GM18526 (cell line): ENCODE results near the gene RAB9A.

Experiments
- POLR2A ChIP-seq: IDR thresholded peaks from 3 replicates; pipeline ENCODE4 v1.6.1; 2011; ENCODE audit not compliant: insufficient read length; ENCODE audit errors: extremely low read depth

The RAB9A gene

DNA sequence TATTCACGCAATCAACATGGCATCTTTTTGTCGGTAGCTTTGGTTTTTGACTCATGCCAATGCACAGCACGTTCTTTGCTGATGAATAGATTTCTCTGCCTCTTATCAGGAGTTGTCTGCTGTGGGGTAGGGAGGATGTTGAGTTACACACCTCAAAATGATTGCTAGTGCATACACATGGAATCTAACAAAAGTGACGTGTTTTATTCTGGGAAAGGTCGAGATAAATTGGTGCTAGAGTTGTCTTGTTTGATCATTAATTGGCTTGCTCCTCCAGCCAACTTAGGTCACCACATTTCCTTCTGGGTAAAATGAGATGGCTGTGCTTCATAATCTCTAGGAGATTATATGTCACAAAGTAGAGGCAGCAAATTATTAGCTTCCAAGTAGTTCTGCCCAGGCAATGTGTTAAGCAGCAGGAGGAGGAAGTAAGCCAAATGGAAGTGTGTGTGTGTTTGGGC is 3.9 kb downstream of the RAB9A start:
- TF ChIP-seq POLR2A: no peak

DNA sequence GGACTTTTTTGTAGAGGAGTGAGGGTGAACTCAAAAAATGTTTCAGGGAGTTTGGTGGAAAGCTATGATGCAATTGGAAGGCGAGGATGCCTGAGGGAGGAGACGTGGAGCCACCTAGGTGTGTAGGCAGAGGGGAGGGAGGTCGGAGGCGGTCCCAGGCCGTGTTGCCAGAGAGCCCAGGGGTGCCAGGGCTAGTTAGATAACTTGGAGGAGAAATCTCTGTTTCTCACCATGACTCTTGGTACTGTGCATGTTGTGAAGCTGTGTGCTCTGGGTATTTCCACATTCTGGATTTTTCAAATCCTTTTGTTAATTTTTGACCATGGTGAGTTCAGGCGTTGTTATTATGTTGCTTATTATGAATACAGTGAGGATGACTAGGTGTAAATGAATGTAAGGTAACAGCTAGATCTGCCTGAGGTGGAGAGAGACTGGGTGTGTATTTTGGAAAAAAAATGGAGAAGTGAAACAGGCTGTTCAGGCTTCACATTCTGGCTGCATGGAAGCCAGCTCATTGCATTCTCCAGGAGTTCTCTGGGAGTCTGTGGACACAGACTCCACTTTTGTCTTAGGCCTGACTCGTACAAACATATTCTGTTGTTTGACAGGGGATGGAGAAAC is 4.5 kb downstream of the RAB9A start:
- TF ChIP-seq POLR2A: peak; percentile 28

- no peak for TF ChIP-seq POLR2A
Measured at GRCh38 chrX:13694359-13694758, 5.4 kb downstream of the RAB9A start.

DNA sequence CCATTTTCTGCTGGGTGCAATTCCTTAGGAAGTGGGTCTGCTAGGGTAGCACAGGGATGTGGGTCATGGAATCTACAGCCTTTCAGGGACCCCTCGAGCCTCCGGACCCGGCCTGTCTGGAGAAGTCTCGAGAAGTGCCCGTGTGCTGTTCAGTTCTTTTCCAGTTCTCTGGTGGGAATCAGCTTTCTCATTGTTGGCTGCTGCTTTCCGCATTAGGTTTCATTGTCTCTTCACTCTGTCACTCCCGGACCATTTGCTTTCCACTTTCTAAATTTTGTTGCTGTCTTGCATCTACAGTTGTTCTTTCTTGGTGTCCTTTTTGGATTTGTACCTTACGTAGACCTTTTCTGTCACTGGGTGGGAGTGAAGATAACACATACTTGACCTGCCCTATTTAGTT is 6.1 kb downstream of the RAB9A start:
- no peak for TF ChIP-seq POLR2A

DNA sequence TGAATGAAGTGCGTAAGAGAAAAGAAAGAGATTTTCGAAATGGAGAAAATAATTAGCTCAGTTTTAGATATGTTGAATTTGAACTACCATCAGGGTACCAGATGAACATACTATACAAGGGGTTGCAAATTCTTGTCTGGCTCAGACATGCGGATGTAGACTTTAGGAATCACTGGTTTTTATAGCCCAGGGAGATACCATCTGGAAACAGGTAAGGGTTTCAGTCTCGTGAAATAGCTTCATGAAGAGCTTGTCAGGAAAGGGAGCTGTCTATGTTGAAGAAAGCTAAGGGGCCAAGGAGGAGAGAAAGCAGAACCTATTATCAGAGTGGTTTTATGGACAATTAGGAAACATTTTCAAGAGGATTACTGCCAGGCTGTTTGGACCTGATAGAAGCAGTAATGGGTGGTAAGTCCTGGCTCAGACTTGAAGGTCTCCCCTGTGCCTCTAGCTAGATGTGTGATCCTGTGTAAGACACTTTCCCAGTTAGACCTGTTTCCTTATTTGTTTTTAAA is 6.7 kb downstream of the RAB9A start:
- no peak for TF ChIP-seq POLR2A

DNA sequence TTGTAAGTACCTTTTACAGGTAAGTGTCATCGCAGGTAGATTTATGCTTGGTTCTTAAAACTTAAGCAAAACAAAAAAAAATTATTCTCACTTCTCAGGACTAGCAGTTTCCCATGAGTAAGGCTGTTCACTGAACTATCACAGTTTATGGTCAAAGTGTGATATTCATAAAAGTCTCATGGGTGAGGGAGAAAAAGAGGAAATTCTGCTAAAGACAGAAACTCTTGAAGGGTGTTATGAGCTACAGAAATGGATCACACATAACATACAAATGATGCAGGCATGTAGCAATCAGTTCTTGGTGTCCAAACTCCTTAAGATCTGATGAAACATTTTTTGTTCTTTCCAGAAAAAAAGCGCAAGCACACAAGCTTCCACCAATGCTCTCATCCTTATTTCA is 8.5 kb downstream of the RAB9A start:
- TF ChIP-seq POLR2A: no peak

DNA sequence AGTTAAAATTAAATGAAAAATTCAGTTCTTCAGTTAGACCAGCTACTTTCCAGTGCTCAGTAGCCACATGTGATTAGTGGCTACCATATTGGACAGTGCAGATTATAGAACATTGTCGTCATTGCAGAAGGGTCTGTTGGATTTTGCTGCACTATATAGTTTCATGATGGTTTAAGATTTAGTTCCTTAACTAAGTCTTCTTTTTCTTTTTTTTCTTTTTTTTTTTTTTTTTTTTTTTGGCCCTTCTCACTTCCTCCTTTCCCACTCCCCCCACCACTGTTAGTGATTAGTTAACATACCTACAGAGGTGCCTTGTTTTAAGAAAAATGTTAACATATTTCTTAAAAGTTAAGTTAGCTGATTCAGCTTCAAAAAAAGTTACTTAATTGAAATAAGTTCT is 9.0 kb downstream of the RAB9A start:
- no peak for TF ChIP-seq POLR2A

GRCh38 chrX:13698432-13698831 is 9.5 kb downstream of the RAB9A start:
- TF ChIP-seq POLR2A: no peak

- TF ChIP-seq POLR2A: no peak
Measured at GRCh38 chrX:13699183-13699826, 10.4 kb downstream of the RAB9A start.

DNA sequence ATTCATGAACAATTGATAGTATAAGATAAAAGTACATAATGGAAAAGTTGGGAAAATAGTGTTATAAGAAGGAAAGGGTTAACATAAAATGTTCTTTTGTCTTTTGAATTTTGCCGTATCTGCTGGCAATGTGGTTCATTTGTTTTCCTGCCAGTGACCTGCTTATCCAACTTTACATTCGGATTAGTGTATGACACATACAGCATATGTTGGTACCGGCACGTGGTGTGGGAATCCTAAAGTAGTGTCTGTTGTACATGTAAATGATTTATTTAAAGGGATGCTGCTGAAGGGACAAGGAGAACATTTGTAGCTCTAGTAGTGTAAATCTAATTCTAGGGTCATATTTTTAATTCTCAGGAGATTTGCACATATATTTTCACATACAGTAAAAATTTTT is 11.5 kb downstream of the RAB9A start:
- TF ChIP-seq POLR2A: no peak

- no peak for TF ChIP-seq POLR2A
Measured at GRCh38 chrX:13702111-13702789, 13.3 kb downstream of the RAB9A start.

GRCh38 chrX:13703135-13703534 is 14.2 kb downstream of the RAB9A start:
- TF ChIP-seq POLR2A: no peak

GRCh38 chrX:13703589-13703988 is 14.7 kb downstream of the RAB9A start:
- TF ChIP-seq POLR2A: no peak

GRCh38 chrX:13711141-13711540 is 22.2 kb downstream of the RAB9A start:
- TF ChIP-seq POLR2A: no peak

DNA sequence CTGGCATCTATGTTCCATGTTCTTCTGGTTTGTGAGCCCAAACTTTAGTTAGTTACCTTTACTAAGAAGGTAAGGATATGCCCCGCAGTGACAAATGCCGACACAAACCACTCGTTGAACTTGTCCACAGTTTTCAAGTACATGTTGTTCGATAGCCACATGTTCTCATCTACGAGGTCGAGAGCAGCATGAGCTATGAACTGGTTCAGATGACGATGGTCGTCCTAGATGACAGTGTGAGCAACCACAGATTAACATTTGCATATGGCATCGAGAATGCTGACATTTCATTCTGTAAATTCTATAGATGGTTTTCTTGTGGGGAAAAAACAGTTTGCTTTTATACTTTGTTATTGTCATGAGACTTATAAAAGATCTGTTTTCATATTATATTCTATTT is 27.5 kb downstream of the RAB9A start:
- TF ChIP-seq POLR2A: no peak

DNA sequence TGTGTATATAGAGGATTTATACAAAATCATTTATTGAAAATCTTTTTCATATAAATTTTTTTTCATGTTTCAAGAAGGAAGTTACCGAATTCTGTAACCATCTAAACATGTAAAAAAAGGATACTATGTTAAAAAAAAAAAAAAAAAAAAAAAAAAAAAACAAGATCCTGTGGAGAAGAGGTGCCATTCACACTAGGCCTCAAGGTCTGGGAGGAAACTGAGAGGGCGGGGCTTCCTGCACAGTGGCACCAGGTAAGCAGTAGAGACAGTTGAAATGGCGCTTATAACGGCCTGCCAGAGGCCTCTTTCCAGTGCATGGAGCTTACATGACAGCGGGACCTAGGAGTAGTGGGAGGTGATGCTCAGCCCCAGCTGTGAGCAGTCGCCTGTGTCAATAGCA is 28.0 kb downstream of the RAB9A start:
- no peak for TF ChIP-seq POLR2A
